Upper lobe of left lung (tissue), 6 donors: Measurements from ENCODE around the gene PIKFYVE. TPM values are rescaled to one million over a fixed set of nuclear protein-coding genes. Genes with fewer than 3 reads are reported as not detected.
"Not testable (repeated sequence)": the region's sequence is repeated elsewhere in the genome, so short reads cannot be mapped to it uniquely, and the experiment has no call there.

Source experiments
- ATAC-seq, 2 donors: fragments of 200-7000 bp; cut with Tn5 transposase; one replicate each; pipeline ENCODE4 v1.9.1; 2022; ENCODE audit warnings: mild to moderate bottlenecking in 2 of 2, moderate library complexity in 2 of 2; ENCODE audit not compliant: low FRiP score in 2 of 2
- DNase-seq, 2 donors: peaks; one replicate each; pipeline ENCODE4 v3.0.0-alpha.2; 2019 to 2020
- H3K27ac ChIP-seq, 4 donors: fragments of 200-600 bp; sonication (generic); one replicate each; pipeline ENCODE4 v1.5.1; 2016 to 2019
- H3K27me3 ChIP-seq, 4 donors: fragments of 200-600 bp; sonication (generic); one replicate each; pipeline ENCODE4 v1.5.1; 2017 to 2019
- H3K36me3 ChIP-seq, 4 donors: fragments of 200-600 bp; sonication (generic); one replicate each; pipeline ENCODE4 v1.5.1; 2016 to 2019
- H3K4me1 ChIP-seq, 4 donors: fragments of 200-600 bp; sonication (generic); one replicate each; pipeline ENCODE4 v1.5.1; 2018 to 2019
- H3K4me3 ChIP-seq, 4 donors: fragments of 200-600 bp; sonication (generic); one replicate each; pipeline ENCODE4 v1.5.1; 2017 to 2019; ENCODE audit warnings: mild to moderate bottlenecking in 2 of 4, moderate library complexity in 1 of 4
- H3K9me3 ChIP-seq, 4 donors: fragments of 200-600 bp; sonication (generic); one replicate each; pipeline ENCODE4 v1.5.1; 2018 to 2019
- CTCF ChIP-seq, 6 experiments: fragments of 450-650 bp in 4 of 6; fragments of 200-600 bp in 2 of 6; sonication (generic) in 2 of 6; IDR thresholded peaks; one replicate each; pipeline ENCODE4 v1.5.1; 2016 to 2019; ENCODE audit warnings: antibody characterized with exemption in 6 of 6
- EP300 ChIP-seq, 4 donors: sonication (generic); formaldehyde crosslinking; IDR thresholded peaks; one replicate each; pipeline ENCODE4 v1.5.1; 2017; ENCODE audit warnings: antibody characterized with exemption in 4 of 4, control low read depth in 2 of 4
- POLR2A ChIP-seq, 4 donors: fragments of 450-650 bp; IDR thresholded peaks; one replicate each; pipeline ENCODE4 v1.5.1; 2016 to 2017; ENCODE audit warnings: antibody characterized with exemption in 4 of 4, mild to moderate bottlenecking in 2 of 4
- POLR2AphosphoS5 ChIP-seq, 2 donors: sonication (generic); formaldehyde crosslinking; IDR thresholded peaks; one replicate each; pipeline ENCODE4 v1.5.1; 2017; ENCODE audit warnings: antibody characterized with exemption in 2 of 2
- WGBS, 2 donors: methylation state at CpG; one replicate each; pipeline ENCODE4 v1.1.5; 2017 to 2018; 5-methylcytosine and 5-hydroxymethylcytosine counted together
- total RNA-seq, 6 donors: library from RNA; depleted of rRNA in 4 of 6; stranded (reverse); fragments of >200 nt in 4 of 6; gene quantifications; one replicate each; pipeline versions ENCODE4 v1.1.0 to v1.2.1, GENCODE V29; 2016 to 2021
- donor health status: DM: no; HTN: no; CAD: no; lungs with moderate emphysema.
- donor health status: DM: no; HTN: yes; CAD: no; lungs with severe emphysema.

The PIKFYVE gene
- total RNA-seq, 6 donors from 2014 or later, result 20.1 to 48.2 (median 25.1) TPM

DNA sequence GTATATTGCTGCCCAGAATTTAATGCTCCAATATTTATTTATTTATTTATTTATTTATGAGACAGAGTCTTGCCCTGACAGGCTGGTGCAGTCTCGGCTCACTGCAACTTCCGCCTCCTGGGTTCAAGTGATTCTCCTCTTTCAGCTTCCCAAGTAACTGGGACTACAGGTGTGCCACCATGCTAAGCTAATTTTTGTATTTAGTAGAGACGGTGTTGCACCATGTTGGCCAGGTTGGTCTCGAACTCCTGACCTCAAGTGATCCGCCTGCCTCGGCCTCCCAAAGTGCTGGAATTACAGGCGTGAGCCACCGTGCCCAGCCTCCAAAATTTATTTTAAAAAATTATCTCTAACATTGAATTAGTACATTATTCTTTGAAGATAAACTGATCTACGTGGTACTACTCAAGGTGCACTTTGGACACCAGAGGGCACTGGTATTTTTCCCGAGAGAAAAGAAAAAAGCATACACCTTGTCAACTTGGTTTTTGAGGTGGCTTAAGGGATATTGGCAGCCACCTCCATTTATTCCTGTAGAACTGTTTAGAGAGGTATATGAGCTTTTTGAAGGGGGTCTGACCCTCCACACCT lies 9.8 kb upstream of the PIKFYVE start:
- Histone ChIP-seq H3K9me3 (no peaks in the 10 kb centered on the region), H3K27ac (no peak overlapping the region), H3K36me3 (peaks cover 0 to 9% (median 2%) of the 10 kb centered on the region in 4 donors), H3K27me3 (no peaks in the 10 kb centered on the region), H3K4me3 (no peak overlapping the region), H3K4me1 (peaks cover 24 to 31% (median 30%) of the 10 kb centered on the region in 4 donors)
- TF ChIP-seq POLR2AphosphoS5 (IDR thresholded peaks at IDR 0.05), result no peak
- peak in 1 of 6 experiments; percentile 7 for TF ChIP-seq CTCF (IDR thresholded peaks at IDR 0.05)
- no peak for DNase-seq
- 69 to 70% methylated on average over 10 of the region's 10 CpGs for WGBS, 2 donors
- ATAC-seq, result no peak

DNA sequence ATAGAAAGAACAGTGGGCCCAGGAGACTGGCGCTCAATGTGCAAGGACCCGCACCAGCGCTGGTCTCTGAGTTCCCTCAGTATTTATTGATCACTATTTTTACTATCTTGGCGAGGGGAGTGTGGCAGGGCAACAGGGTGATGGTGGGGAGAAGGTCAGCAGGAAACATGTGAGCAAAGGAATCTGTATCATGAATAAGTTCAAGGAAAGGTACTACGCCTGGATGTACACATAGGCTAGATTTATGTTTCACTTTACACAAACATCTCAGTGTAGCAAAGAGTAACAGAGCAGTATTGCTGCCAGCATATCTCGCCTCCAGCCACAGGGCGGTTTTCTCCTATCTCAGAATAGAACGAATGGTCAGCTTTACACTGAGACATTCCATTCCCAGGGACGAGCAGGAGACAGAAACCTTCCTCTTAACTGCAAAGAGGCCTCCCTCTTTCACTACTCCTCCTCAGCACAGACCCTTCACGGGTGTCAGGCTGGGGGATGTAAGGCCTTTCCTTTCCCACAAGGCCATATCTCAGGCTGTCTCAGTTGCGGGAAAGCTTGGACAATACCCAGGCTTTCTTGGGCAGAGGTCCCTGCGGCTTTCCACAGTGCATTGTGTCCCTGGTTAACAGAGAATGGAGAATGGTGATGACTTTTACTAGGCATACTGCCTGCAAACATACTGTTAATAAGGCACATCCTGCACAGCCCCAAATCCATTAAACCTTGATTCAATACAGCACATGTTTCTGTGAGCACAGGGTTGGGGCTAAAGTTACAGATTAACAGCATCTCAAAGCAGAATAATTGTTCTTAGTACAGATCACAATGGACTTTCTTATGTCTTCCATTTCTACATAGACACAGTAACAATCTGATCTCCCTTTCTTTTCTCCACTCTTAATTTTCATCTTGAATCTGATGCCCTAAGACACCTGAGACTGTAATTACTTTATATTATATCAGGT lies 8.9 kb upstream of the PIKFYVE start:
- not testable (repeated sequence) for DNase-seq, H3K4me3 ChIP-seq, H3K27me3 ChIP-seq, H3K27ac ChIP-seq, H3K9me3 ChIP-seq, ATAC-seq, H3K36me3 ChIP-seq
- 69 to 86% methylated on average over 10 to 12 of the region's 12 CpGs for WGBS, 2 donors
- peaks cover 17 to 26% (median 24%) of the 10 kb centered on the region in 4 donors for H3K4me1 ChIP-seq

GRCh38 chr2:208265371-208265800 lies 669 bp upstream of the PIKFYVE start:
- H3K36me3 ChIP-seq, result no peaks in the 10 kb centered on the region
- H3K4me1 ChIP-seq, result peaks cover 23 to 32% (median 28%) of the 10 kb centered on the region in 4 donors
- H3K9me3 ChIP-seq, result no peaks in the 10 kb centered on the region
- H3K27ac ChIP-seq, result peak overlapping the region; percentile 89 to 99 (median 94)
- no peak for TF ChIP-seq EP300 (IDR thresholded peaks at IDR 0.05)
- TF ChIP-seq POLR2AphosphoS5 (IDR thresholded peaks at IDR 0.05), result no peak
- TF ChIP-seq POLR2A (IDR thresholded peaks at IDR 0.05), result no peak
- TF ChIP-seq CTCF (IDR thresholded peaks at IDR 0.05), result no peak
- peak; percentile 61 to 74 for ATAC-seq
- WGBS, 2 donors, result 4 to 11% methylated on average over 9 of the region's 9 CpGs
- peak overlapping the region; percentile 61 to 97 (median 72) for H3K4me3 ChIP-seq
- H3K27me3 ChIP-seq, result no peaks in the 10 kb centered on the region
- no peak for DNase-seq

DNA sequence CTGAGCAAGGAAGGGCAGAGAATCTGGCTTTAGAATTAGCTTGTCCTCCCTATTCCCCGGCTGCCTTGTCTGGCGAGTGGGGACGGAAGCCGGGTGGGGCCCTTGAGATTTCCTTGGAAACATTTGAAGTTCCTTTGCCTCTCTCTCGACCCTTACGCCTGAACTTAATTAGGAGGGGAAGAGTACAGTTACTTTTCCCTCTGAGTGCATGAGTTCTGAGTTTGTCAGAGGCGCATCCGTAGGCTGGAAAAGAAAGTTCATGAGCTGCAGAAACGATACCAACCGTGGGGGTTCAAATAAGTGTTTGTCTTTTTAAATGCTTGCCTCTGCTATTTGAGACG lies 468 bp downstream of the PIKFYVE start:
- H3K27me3 ChIP-seq, result no peaks in the 10 kb centered on the region
- 0 to 1% methylated on average over 11 of the region's 11 CpGs for WGBS, 2 donors
- H3K9me3 ChIP-seq, result no peaks in the 10 kb centered on the region
- DNase-seq (no peak), ATAC-seq (peak in 1 of 2 donors; percentile 2)
- peak overlapping the region; percentile 89 to 99 (median 94) for H3K27ac ChIP-seq
- no peak for TF ChIP-seq EP300 (IDR thresholded peaks at IDR 0.05)
- no peak for TF ChIP-seq POLR2AphosphoS5 (IDR thresholded peaks at IDR 0.05)
- no peak for TF ChIP-seq CTCF (IDR thresholded peaks at IDR 0.05)
- no peak for TF ChIP-seq POLR2A (IDR thresholded peaks at IDR 0.05)
- peaks cover 23 to 32% (median 28%) of the 10 kb centered on the region in 4 donors for H3K4me1 ChIP-seq
- H3K36me3 ChIP-seq, result peaks cover 0 to 3% (median 1%) of the 10 kb centered on the region in 4 donors
- H3K4me3 ChIP-seq, result peak overlapping the region; percentile 19 to 97 (median 72)

DNA sequence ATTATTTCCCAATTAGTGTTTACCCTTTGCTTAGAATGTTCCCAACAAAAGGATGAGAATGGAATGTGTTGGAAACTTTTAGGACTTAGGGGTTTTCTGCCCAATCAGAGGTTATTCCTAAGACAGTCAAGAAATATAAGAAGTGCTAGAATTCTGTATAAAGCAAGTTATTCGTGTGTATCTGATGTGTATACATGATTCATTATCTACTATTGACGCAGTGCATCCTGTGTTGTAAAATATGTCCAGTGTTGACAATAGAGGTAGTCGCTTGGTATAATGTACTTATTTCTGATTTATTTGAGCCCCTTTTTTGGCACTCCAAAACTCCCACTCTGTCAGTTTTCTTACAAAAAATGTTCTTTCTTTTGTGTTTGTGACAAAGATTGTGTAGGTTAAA lies 881 bp downstream of the PIKFYVE start:
- 4 to 8% methylated on average over 3 of the region's 3 CpGs for WGBS, 2 donors
- H3K27me3 ChIP-seq, result no peaks in the 10 kb centered on the region
- DNase-seq, result no peak
- H3K27ac ChIP-seq, result peak overlapping the region; percentile 89 to 99 (median 94)
- H3K36me3 ChIP-seq, result peaks cover 0 to 6% (median 4%) of the 10 kb centered on the region in 4 donors
- H3K9me3 ChIP-seq, result no peaks in the 10 kb centered on the region
- H3K4me3 ChIP-seq, result peak overlapping the region; percentile 19 to 97 (median 72)
- ATAC-seq, result no peak
- H3K4me1 ChIP-seq, result peaks cover 23 to 32% (median 28%) of the 10 kb centered on the region in 4 donors
- TF ChIP-seq POLR2AphosphoS5 (IDR thresholded peaks at IDR 0.05) (no peak), EP300 (IDR thresholded peaks at IDR 0.05) (no peak), POLR2A (IDR thresholded peaks at IDR 0.05) (no peak), CTCF (IDR thresholded peaks at IDR 0.05) (no peak)

DNA sequence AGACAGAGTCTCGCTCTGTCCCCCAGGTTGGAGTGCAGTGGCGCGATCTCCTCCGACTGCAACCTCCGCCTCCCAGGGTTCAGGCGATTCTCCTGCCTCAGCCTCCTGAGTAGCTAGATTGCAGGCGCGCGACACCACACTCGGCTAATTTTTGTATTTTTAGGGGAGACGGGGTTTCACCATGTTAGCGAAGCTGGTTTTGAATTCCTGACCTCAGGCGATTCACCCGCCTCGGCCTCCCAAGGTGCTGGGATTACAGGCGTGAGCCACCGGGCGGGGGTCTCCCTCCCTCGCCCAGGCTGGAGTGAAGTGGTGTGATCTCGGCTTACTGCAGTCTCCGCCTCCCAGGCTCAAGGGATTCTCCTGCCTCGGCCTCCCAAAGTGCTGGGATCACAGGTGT lies 1.5 kb downstream of the PIKFYVE start:
- peak in 1 of 2 donors; percentile 50 for DNase-seq
- Histone ChIP-seq H3K4me3 (peak overlapping the region in 1 of 4 donors; percentile 74), H3K4me1 (peaks cover 23 to 32% (median 28%) of the 10 kb centered on the region in 4 donors), H3K27ac (peak overlapping the region in 2 of 4 donors; percentile 16 to 89)
- H3K27me3 ChIP-seq, H3K9me3 ChIP-seq, H3K36me3 ChIP-seq, ATAC-seq: not testable (repeated sequence)
- WGBS, 2 donors, result 85 to 86% methylated on average over 21 of the region's 22 CpGs
